Endometrium (tissue), 2 donors: Measurements from ENCODE around the gene PYDC1.
"Not testable (repeated sequence)": the region's sequence is repeated elsewhere in the genome, so short reads cannot be mapped to it uniquely, and the experiment has no call there.

ENCODE experiments used
- FAIRE-seq: peaks from 2 replicates; lab custom pipeline; 2012; peaks lifted over from hg19 to GRCh38; lab: Jason Lieb, UNC
- donor health status: control.
- donor health status: control.

Gene PYDC1

GRCh38 chr16:31195861-31196260, 21.1 kb downstream of the PYDC1 start:
- not testable (repeated sequence) for FAIRE-seq

- FAIRE-seq, result no peak
Observed at GRCh38 chr16:31194898-31195297, 22.0 kb downstream of the PYDC1 start.

- no peak for FAIRE-seq
Observed at GRCh38 chr16:31193874-31194273, 23.1 kb downstream of the PYDC1 start.

- no peak for FAIRE-seq
Observed at GRCh38 chr16:31192856-31193642, 23.9 kb downstream of the PYDC1 start.

- no peak for FAIRE-seq
Observed at GRCh38 chr16:31191697-31192428, 25.1 kb downstream of the PYDC1 start.

- no peak for FAIRE-seq
Observed at GRCh38 chr16:31190818-31191444, 26.0 kb downstream of the PYDC1 start.

- no peak for FAIRE-seq
Observed at GRCh38 chr16:31190061-31190460, 26.9 kb downstream of the PYDC1 start.

- no peak for FAIRE-seq
Observed at GRCh38 chr16:31189412-31189778, 27.5 kb downstream of the PYDC1 start.

GRCh38 chr16:31188450-31189411, 28.2 kb downstream of the PYDC1 start:
- FAIRE-seq, result no peak

- FAIRE-seq, result no peak
Observed at GRCh38 chr16:31187808-31188189, 29.1 kb downstream of the PYDC1 start.

GRCh38 chr16:31186930-31187807, 29.8 kb downstream of the PYDC1 start:
- no peak for FAIRE-seq

GRCh38 chr16:31186176-31186575, 30.8 kb downstream of the PYDC1 start:
- FAIRE-seq, result no peak

GRCh38 chr16:31185339-31185738, 31.6 kb downstream of the PYDC1 start:
- no peak for FAIRE-seq

GRCh38 chr16:31184888-31185287, 32.0 kb downstream of the PYDC1 start:
- no peak for FAIRE-seq

- no peak for FAIRE-seq
Observed at GRCh38 chr16:31183432-31184428, 33.2 kb downstream of the PYDC1 start.

- no peak for FAIRE-seq
Observed at GRCh38 chr16:31182391-31182790, 34.5 kb downstream of the PYDC1 start.

GRCh38 chr16:31181102-31181830, 35.7 kb downstream of the PYDC1 start:
- no peak for FAIRE-seq

- FAIRE-seq, result no peak
Observed at GRCh38 chr16:31179747-31180459, 37.0 kb downstream of the PYDC1 start, which contains the start of gene FUS. Gene FUS, plus strand, starts transcription at chr16:31180139. Its CDS starts 76 bp downstream, at chr16:31180215.
